SK-N-SH (cell line): ENCODE measurements around the gene NFKBIA.

Experiments used
- TF ChIP-seq, protein P1 (sequence below): fragments of 200-600 bp; sonication (generic); IDR thresholded peaks from 2 replicates; pipeline ENCODE4 v1.6.1; 2017; ENCODE audit warnings: antibody characterized with exemption, mild to moderate bottlenecking, moderate library complexity
- TF ChIP-seq, protein P2 (sequence below): fragments of 150-350 bp; IDR thresholded peaks from 2 replicates; pipeline ENCODE4 v1.6.1; 2016; ENCODE audit warnings: mild to moderate bottlenecking, low read depth, low read length

DNA sequence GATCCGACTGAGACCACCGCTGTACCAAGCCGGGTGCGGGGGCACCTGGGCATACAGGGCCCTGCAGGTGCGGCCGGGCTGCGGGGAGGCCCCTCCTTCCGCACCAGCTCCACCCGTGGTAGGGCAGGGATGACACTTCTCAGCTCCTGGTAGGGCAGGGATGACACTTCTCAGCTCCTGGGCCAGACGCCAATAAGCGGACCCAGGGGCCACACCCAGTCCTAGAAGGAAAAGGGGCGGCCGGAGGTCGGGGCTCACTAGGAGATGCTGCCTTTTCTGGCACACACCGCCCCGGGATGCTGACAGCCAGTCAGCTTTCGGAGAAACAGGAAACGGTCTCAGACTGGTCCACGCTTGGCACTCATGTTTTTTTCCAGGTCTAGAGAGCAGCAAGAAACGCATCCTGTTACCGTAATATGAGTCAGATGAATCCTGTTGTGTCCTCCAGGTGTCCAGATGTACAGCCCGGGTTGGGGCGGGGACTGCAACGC is 34.8 kb downstream of the NFKBIA start:
- TF ChIP-seq, protein P1, sequence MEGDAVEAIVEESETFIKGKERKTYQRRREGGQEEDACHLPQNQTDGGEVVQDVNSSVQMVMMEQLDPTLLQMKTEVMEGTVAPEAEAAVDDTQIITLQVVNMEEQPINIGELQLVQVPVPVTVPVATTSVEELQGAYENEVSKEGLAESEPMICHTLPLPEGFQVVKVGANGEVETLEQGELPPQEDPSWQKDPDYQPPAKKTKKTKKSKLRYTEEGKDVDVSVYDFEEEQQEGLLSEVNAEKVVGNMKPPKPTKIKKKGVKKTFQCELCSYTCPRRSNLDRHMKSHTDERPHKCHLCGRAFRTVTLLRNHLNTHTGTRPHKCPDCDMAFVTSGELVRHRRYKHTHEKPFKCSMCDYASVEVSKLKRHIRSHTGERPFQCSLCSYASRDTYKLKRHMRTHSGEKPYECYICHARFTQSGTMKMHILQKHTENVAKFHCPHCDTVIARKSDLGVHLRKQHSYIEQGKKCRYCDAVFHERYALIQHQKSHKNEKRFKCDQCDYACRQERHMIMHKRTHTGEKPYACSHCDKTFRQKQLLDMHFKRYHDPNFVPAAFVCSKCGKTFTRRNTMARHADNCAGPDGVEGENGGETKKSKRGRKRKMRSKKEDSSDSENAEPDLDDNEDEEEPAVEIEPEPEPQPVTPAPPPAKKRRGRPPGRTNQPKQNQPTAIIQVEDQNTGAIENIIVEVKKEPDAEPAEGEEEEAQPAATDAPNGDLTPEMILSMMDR = no peak
- TF ChIP-seq, protein P2, sequence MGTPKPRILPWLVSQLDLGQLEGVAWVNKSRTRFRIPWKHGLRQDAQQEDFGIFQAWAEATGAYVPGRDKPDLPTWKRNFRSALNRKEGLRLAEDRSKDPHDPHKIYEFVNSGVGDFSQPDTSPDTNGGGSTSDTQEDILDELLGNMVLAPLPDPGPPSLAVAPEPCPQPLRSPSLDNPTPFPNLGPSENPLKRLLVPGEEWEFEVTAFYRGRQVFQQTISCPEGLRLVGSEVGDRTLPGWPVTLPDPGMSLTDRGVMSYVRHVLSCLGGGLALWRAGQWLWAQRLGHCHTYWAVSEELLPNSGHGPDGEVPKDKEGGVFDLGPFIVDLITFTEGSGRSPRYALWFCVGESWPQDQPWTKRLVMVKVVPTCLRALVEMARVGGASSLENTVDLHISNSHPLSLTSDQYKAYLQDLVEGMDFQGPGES = no peak
